Measurements from ENCODE around the gene FAM83C.

FAM83C gene

DNA sequence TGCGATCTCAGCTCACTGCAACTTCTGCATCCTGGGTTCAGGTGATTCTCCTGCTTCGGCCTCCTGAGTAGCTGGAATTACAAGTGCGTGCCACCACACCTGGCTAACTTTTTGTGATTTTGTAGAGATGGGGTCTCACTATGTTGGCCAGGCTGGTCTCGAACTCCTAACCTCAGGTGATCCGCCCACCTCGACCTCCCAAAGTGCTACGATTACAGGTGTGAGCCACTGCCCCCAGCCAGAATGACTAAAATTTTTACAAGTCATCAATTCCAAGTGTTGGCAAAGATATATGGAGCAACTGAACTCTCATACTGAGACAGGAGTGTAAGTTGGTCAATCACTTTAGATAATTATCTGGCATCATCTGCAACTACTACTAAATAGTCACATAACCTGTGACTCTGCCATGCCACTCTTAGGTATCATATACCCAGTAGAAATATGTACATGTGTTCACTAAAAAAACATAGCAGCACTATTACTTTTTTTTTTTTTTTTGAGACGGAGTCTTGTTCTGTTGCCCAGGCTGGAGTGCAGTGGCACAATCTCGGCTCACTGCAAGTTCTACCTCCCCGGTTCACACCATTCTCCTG, 10.6 kb downstream of the FAM83C start:
- Mint-ChIP-seq H3K4me1 (ENCODE audit: low read depth in 2 of 2) (peaks cover 26 to 28% of the 10 kb centered on the region in 2 donors), H3K9me3 (no peaks in the 10 kb centered on the region), H3K27ac (no peak overlapping the region), H3K4me3 (no peak overlapping the region), H3K36me3 (ENCODE audit: insufficient read depth) (peaks cover 49% of the 10 kb centered on the region), H3K27me3 (no peaks in the 10 kb centered on the region)
- ATAC-seq (replicated peaks) (no peak), DNase-seq (no peak)

DNA sequence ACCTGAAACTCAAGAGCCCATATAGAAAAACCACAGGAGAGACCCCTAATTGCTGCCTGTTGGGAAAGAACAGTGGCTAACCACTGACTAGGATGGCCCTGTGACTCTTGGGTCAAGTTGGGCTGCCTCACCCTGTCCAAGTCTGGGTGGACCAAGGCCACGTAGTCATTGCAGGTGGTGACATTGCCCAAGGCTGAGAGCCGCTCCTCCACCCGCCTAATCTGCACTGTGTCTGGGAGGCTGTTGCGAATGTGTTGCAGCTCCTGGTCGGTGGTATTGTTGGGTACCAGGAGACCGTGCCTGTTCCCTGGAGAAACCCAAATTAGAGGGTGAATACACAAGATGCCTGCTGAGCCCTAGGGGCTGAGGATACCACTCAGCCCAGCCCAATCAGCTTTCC, 11.7 kb downstream of the FAM83C start:
- ATAC-seq (replicated peaks): no peak
- Mint-ChIP-seq H3K9me3 (no peaks in the 10 kb centered on the region), H3K27ac (peak overlapping the region; percentile 79 to 95), H3K27me3 (no peaks in the 10 kb centered on the region), H3K4me3 (no peak overlapping the region), H3K36me3 (ENCODE audit: insufficient read depth) (peaks cover 51% of the 10 kb centered on the region), H3K4me1 (ENCODE audit: low read depth in 2 of 2) (peaks cover 34 to 35% of the 10 kb centered on the region in 2 donors)
- no peak for DNase-seq

DNA sequence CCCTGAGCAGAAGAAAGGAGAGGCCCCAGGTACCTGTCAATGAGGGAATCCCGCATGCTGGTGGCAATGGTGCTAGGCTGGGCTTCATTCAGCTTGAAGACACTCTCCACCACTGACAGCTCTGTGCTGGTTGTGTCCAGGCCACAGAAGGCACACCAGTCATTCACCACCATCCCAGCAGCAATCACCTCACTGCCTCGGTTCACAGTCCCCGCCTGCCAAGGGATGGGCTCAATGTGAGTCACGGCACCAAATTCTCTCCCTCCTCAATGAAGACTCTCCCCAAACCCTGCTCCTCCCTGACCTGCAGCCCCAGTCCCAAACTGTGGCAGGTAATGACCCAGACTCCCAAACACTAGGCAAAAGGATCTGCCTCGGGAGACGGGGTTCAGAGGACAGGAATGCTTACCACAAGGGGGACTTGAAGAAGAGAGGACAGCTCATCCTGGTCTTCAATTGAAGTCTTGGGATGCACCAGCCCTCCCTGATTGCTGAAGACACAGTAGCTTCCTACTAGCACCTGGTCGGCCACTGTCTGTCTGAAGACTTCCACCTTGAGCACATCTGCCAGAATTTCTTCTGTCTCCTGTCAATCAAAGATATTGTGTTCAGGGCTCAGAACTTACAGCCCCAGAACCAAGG, 12.6 kb downstream of the FAM83C start:
- no peak for DNase-seq
- Mint-ChIP-seq H3K4me1 (ENCODE audit: low read depth in 2 of 2) (peaks cover 29 to 31% of the 10 kb centered on the region in 2 donors), H3K9me3 (no peaks in the 10 kb centered on the region), H3K36me3 (ENCODE audit: insufficient read depth) (peaks cover 51% of the 10 kb centered on the region), H3K27me3 (no peaks in the 10 kb centered on the region), H3K4me3 (no peak overlapping the region), H3K27ac (peak overlapping the region; percentile 79 to 95)
- no peak for ATAC-seq (replicated peaks)

DNA sequence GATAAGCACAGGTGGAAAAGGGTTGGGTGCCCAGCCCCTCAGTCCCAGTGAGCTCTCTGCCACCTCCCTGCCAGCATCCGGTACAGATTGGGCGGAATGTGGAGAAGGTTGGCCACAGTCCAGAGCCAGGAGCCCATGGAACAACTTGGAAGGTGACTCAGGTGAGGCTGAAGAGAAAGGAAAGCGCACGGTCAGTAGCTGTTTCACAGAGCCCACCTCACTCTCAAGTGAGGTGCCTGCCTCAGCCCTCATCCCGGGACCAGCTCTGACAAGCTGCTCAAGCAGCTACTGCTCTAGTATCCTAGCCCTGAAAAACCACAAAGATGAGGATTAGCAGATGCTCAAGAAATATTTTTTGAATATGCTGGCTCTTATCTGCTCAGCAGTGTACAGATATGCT, 13.2 kb downstream of the FAM83C start:
- peaks cover 28 to 30% of the 10 kb centered on the region in 2 donors for H3K4me1 Mint-ChIP-seq (ENCODE audit: low read depth in 2 of 2)
- peaks cover 53% of the 10 kb centered on the region for H3K36me3 Mint-ChIP-seq (ENCODE audit: insufficient read depth)
- H3K4me3 Mint-ChIP-seq: peak overlapping the region in 1 of 2 donors; percentile 17
- no peaks in the 10 kb centered on the region for H3K9me3 Mint-ChIP-seq
- ATAC-seq (replicated peaks) (no peak), DNase-seq (no peak)
- no peaks in the 10 kb centered on the region for H3K27me3 Mint-ChIP-seq
- H3K27ac Mint-ChIP-seq: peak overlapping the region; percentile 79 to 95

DNA sequence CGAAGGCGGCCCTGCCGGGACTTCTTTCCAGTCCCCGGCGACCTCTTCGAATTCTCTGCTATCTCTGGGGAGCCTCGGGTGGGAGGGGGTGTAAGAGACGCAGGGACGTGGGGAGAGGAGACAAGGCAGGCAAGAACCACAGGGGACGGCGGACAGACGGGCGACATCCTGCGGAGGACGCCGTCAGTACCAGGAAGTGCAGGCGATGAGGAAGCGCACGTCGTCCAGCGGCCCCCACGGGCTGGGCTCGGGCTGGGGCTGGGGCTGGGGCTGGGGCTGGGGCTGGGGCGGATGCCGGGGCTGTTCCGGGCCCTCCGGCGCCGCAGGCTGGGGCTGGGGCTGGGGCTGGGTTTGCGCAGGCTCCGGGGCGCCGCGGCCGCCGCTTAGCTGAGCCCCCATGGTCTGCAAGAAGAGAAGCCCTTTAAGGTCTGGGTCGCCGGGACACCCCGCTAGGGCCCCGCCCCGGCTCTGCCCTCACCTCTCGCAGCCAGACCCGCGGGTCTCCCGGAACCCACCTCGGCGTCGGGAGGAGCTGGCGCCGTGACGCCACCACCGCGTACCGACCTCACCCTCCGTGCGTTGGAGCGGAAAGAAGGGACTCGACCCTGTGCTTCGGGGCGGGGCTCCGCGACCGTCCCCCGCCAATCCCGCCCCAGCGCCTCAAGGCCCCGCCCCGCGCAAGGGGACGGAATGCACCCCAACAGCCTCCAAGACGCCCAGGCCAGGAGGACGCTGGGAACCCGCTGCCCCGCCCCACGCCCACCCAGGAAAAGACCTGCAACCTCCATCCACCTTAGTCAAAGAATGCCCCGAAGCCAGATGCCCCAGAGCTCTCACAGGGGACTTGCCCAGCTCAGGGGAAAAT, 14.5 kb downstream of the FAM83C start, which contains the start of gene MMP24OS:
TSS of gene MMP24OS (minus strand) at position 592 of the 865 bp plus-strand sequence. CDS start at position 399, 193 bp downstream.
- Mint-ChIP-seq H3K27ac (peak within 1 kb of the TSS; percentile 95 to 100), H3K4me3 (peak within 1 kb of the TSS; percentile 87 to 97), H3K36me3 (ENCODE audit: insufficient read depth) (peaks cover 51% of the 10 kb centered on the region), H3K9me3 (no peaks in the 10 kb centered on the region), H3K27me3 (no peaks in the 10 kb centered on the region), H3K4me1 (ENCODE audit: low read depth in 2 of 2) (peaks cover 24% of the 10 kb centered on the region in 2 donors)
- peak; percentile 84 for ATAC-seq (replicated peaks)
- peak; percentile 82 to 85 (median 82) for DNase-seq

DNA sequence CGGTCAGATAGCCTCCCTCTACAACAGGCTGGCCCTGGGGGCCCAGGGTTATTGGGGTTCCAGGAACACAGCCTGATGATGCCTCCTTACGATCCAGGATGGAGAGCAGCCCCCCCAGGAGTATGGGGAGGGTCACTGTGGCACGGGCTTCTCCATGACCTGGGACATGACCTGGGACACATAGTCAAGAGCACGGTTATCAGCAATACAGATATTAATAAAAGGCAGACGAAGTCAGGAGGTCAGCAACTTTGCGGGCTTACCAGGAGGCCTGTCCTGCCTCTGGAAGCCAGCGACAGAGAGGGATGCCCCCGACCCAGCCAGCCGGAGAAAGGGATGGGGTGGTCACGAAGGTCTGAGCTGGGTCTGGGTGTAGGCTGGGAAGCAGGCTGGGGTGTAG, 15.1 kb downstream of the FAM83C start:
- Mint-ChIP-seq H3K36me3 (ENCODE audit: insufficient read depth) (peaks cover 50% of the 10 kb centered on the region), H3K27ac (peak overlapping the region; percentile 95 to 100), H3K27me3 (no peaks in the 10 kb centered on the region), H3K4me3 (peak overlapping the region; percentile 87 to 97), H3K4me1 (ENCODE audit: low read depth in 2 of 2) (peaks cover 23 to 24% of the 10 kb centered on the region in 2 donors), H3K9me3 (no peaks in the 10 kb centered on the region)
- ATAC-seq (replicated peaks): no peak
- DNase-seq: no peak

DNA sequence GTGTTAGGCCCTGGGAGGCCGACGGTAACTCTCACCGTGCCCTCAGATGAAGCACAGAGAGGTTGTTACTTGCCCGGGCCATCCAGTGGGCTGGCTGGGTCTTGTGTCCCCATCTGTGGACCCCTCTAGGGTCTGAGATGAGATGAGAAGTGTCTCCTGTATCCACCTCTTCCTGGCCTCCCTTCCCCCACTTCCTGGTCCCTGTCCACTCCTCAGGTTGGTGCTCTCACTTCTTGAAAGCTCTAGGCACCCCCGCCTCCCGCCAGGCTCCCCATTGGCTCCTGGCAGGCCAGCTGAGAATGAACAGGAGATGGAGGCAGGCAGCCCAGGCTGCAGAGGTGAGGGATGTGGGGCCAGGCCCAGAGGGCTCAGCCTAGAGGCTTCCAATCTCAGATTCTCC, 15.8 kb downstream of the FAM83C start:
- H3K4me3 Mint-ChIP-seq: peak overlapping the region; percentile 87 to 97
- ATAC-seq (replicated peaks) (no peak), DNase-seq (no peak)
- peak overlapping the region; percentile 95 to 100 for H3K27ac Mint-ChIP-seq
- no peaks in the 10 kb centered on the region for H3K27me3 Mint-ChIP-seq
- H3K4me1 Mint-ChIP-seq (ENCODE audit: low read depth in 2 of 2): peaks cover 22 to 24% of the 10 kb centered on the region in 2 donors
- H3K9me3 Mint-ChIP-seq: no peaks in the 10 kb centered on the region
- peaks cover 48% of the 10 kb centered on the region for H3K36me3 Mint-ChIP-seq (ENCODE audit: insufficient read depth)

DNA sequence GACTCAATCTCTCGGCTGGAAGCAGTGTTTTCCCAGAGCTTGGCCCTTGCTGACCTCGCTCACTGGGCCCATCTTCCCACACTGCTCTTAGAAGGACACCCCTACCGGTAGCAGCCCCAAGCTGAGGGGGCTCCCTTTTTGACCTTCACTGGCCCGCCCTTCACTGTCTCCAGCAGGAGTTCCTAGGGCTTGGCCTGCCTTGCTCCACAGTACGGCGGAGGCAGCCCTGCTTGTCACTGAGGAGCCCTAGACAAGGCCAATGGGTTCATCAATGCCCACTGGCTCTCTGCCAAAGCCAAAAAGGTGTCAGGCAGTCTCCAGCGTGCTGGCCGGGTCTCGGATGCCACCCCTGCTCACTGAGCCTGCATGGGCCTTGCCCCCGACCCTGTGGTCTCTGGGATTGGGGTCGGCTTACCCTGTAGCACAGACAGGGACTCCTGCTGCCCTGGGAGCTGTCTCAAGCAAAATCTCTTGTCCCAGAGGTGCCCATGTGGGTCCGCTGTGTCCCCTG, 16.4 kb downstream of the FAM83C start:
- DNase-seq: no peak
- Mint-ChIP-seq H3K4me3 (peak overlapping the region; percentile 87 to 97), H3K27ac (peak overlapping the region; percentile 95 to 100), H3K4me1 (ENCODE audit: low read depth in 2 of 2) (peaks cover 22 to 29% of the 10 kb centered on the region in 2 donors), H3K27me3 (no peaks in the 10 kb centered on the region), H3K36me3 (ENCODE audit: insufficient read depth) (peaks cover 43% of the 10 kb centered on the region), H3K9me3 (no peaks in the 10 kb centered on the region)
- ATAC-seq (replicated peaks): no peak

DNA sequence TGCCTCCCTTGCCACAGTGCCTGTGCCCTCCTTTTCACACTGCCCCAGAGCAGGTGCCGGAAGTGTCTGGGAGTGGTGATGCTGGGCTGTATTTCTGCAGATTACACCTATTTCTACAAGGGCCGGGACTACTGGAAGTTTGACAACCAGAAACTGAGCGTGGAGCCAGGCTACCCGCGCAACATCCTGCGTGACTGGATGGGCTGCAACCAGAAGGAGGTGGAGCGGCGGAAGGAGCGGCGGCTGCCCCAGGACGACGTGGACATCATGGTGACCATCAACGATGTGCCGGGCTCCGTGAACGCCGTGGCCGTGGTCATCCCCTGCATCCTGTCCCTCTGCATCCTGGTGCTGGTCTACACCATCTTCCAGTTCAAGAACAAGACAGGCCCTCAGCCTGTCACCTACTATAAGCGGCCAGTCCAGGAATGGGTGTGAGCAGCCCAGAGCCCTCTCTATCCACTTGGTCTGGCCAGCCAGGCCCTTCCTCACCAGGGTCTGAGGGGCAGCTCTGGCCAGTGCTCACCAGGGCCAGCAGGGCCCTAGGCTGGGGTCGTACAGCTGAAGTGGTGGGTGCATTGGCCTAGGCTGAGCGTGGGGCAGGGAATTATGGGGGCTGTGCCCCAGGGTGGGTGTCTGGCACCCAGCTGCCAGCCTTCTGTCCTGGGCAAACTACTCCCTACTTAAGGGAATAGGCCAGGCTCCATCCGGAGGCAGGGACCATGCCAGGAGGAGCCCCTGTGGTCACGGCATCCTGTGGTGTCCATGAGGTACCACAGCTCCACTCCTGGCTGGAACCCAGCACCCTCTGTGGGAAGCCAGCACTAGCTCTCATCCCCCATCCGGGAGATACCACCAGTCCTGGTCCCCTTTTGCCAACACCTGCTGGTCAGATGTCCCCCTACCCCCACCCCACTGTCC, 17.8 kb downstream of the FAM83C start:
- no peak for ATAC-seq (replicated peaks)
- H3K4me1 Mint-ChIP-seq (ENCODE audit: low read depth in 2 of 2): peaks cover 26 to 30% of the 10 kb centered on the region in 2 donors
- peak overlapping the region; percentile 10 to 95 for H3K27ac Mint-ChIP-seq
- H3K4me3 Mint-ChIP-seq: no peak overlapping the region
- DNase-seq: no peak
- H3K9me3 Mint-ChIP-seq: no peaks in the 10 kb centered on the region
- H3K36me3 Mint-ChIP-seq (ENCODE audit: insufficient read depth): peaks cover 38% of the 10 kb centered on the region
- H3K27me3 Mint-ChIP-seq: no peaks in the 10 kb centered on the region

DNA sequence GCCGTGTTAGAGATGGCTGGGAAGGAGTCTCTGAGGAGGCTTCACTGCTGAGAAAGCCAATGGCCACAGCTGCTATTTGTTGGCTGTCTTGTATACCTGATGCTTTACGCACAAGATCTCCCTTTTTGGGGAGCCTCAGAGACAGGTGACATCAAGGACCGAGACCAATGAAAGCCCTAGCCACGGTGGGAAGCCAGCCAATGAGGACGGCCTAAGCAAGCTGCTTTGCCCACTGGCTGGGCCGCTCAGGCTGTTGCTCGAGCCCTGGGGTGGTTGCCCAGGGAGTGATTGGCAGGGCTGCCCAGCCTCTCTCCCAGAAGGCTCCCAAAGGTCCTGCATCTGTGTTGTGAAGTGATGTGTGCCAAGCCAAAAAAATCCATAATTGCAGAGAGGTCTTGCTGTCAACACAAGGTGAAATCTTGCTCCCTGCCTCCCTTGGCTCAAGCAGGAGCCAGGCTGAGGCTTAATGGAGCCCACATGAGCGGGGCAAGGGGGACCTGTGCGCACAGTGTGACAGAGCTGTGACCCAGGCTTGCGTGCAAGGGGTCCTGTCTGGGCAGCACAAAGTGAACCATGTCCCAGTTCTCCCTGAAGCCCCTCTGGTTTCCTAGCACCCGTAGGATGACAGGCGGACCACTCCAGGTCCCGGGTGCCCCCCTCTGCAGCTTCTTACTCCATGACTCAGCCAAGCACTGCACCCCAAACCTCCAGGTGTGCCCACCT, 18.6 kb downstream of the FAM83C start:
- Mint-ChIP-seq H3K36me3 (ENCODE audit: insufficient read depth) (peaks cover 35% of the 10 kb centered on the region), H3K4me1 (ENCODE audit: low read depth in 2 of 2) (peaks cover 30 to 34% of the 10 kb centered on the region in 2 donors), H3K27me3 (no peaks in the 10 kb centered on the region), H3K9me3 (no peaks in the 10 kb centered on the region), H3K27ac (peak overlapping the region; percentile 10 to 87), H3K4me3 (no peak overlapping the region)
- no peak for ATAC-seq (replicated peaks)
- DNase-seq: no peak

DNA sequence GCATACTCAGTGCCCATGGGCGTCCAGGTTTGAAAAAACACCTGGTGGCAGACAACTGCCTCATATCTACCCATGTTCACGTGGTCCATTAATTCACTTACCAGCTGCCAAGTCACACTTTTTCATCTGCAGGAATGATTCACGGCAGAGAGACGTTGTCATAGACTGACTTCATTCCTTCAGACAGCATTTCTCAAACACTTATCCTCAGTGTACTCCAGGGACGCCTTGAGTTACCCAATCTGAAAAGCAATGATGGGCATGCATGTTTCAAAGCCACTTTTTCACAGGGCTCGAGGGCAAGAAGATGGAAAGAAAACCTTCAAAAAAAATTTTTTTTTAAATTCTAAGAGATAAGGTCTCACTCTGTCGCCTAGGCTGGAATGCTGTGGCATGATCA, 20.3 kb downstream of the FAM83C start:
- ATAC-seq (replicated peaks): no peak
- H3K4me3 Mint-ChIP-seq: no peak overlapping the region
- H3K36me3 Mint-ChIP-seq (ENCODE audit: insufficient read depth): peaks cover 22% of the 10 kb centered on the region

More for the DNA sequence above, 20.3 kb downstream of the FAM83C start:
- Mint-ChIP-seq H3K27ac (peak overlapping the region; percentile 70 to 87), H3K9me3 (no peaks in the 10 kb centered on the region), H3K4me1 (ENCODE audit: low read depth in 2 of 2) (peaks cover 25 to 32% of the 10 kb centered on the region in 2 donors), H3K27me3 (no peaks in the 10 kb centered on the region)
- DNase-seq: no peak

Measured in effector memory CD8-positive, alpha-beta T cell (primary cell).